ENCODE data around the gene RBFOX1.

- TF ChIP-seq CTCF (IDR thresholded peaks at IDR 0.05), result no peak
- no peak for TF ChIP-seq POLR2A (IDR thresholded peaks at IDR 0.05)
Measured at GRCh38 chr16:7458144-7458543, 125.5 kb downstream of the RBFOX1 start.
